HepG2 (cell line): ENCODE data around the gene MS4A1.

Source experiments
- ADNP ChIP-seq: sonication (generic); formaldehyde crosslinking; IDR thresholded peaks from 2 replicates; pipeline ENCODE4 v1.4.0; 2020; ENCODE audit warnings: missing genetic modification reagents
- CHD2 ChIP-seq: IDR thresholded peaks from 2 replicates; pipeline ENCODE4 v1.6.1; 2011; ENCODE audit warnings: low read depth, low read length, improper control_type of control experiment
- IKZF5 ChIP-seq: IDR thresholded peaks from 2 replicates; pipeline ENCODE4 v1.6.1; 2018; ENCODE audit warnings: missing genetic modification reagents, mild to moderate bottlenecking, missing compliant biosample characterization
- KLF9 ChIP-seq: IDR thresholded peaks from 2 replicates; pipeline ENCODE4 v1.6.1; 2016; ENCODE audit warnings: low read depth
- MEIS2 ChIP-seq: sonication (generic); formaldehyde crosslinking; IDR thresholded peaks from 2 replicates; pipeline ENCODE4 v1.9.0; 2021; ENCODE audit warnings: mild to moderate bottlenecking, missing genetic modification reagents
- MYC ChIP-seq: sonication (generic); formaldehyde crosslinking; IDR thresholded peaks from 2 replicates; pipeline ENCODE4 v1.9.0; 2021; ENCODE audit warnings: missing genetic modification reagents, borderline replicate concordance
- POLR2A ChIP-seq, 2 experiments: IDR thresholded peaks; 2 replicates each; pipeline ENCODE4 v1.6.1; 2011; ENCODE audit warnings: low read depth in 2 of 2, low read length in 2 of 2, mild to moderate bottlenecking in 1 of 2, moderate library complexity in 1 of 2; ENCODE audit not compliant: insufficient read depth in 1 of 2
- SATB2 ChIP-seq: sonication (generic); formaldehyde crosslinking; IDR thresholded peaks from 2 replicates; pipeline ENCODE4 v1.5.0; 2020; ENCODE audit warnings: missing genetic modification reagents
- ZBTB46 ChIP-seq: sonication (generic); formaldehyde crosslinking; IDR thresholded peaks from 2 replicates; pipeline ENCODE4 v1.4.0; 2020; ENCODE audit warnings: mild to moderate bottlenecking, missing genetic modification reagents, borderline replicate concordance
- ZBTB7A ChIP-seq: sonication (generic); formaldehyde crosslinking; IDR thresholded peaks from 2 replicates; pipeline ENCODE4 v1.8.0; 2022; ENCODE audit warnings: mild to moderate bottlenecking, missing genetic modification reagents
- ZNF776 ChIP-seq: sonication (generic); formaldehyde crosslinking; IDR thresholded peaks from 2 replicates; pipeline ENCODE4 v1.4.0; 2020; ENCODE audit warnings: mild to moderate bottlenecking, missing genetic modification reagents
- TF ChIP-seq, protein P1 (sequence below), 2 experiments: fragments of 450-650 bp in 1 of 2; sonication (generic) in 1 of 2; formaldehyde crosslinking; IDR thresholded peaks; 2 replicates each; pipeline versions ENCODE4 v1.5.0 to v1.8.0; 2020 to 2022; ENCODE audit warnings: mild to moderate bottlenecking in 1 of 2, missing genetic modification reagents in 1 of 2
- TF ChIP-seq, protein P2 (sequence below): IDR thresholded peaks from 2 replicates; pipeline ENCODE4 v1.6.1; 2016; ENCODE audit warnings: mild to moderate bottlenecking
- TF ChIP-seq, protein P3 (sequence below): sonication (generic); formaldehyde crosslinking; IDR thresholded peaks from 2 replicates; pipeline ENCODE4 v1.4.0; 2020; ENCODE audit warnings: mild to moderate bottlenecking, missing genetic modification reagents

- TF ChIP-seq, protein P1, sequence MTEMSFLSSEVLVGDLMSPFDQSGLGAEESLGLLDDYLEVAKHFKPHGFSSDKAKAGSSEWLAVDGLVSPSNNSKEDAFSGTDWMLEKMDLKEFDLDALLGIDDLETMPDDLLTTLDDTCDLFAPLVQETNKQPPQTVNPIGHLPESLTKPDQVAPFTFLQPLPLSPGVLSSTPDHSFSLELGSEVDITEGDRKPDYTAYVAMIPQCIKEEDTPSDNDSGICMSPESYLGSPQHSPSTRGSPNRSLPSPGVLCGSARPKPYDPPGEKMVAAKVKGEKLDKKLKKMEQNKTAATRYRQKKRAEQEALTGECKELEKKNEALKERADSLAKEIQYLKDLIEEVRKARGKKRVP (CRISPR knock-in tag; IDR thresholded peaks at IDR 0.05) = no peak
- TF ChIP-seq KLF9 (CRISPR knock-in tag) (no peak), SATB2 (CRISPR knock-in tag) (no peak), MEIS2 (CRISPR knock-in tag) (no peak), MYC (CRISPR knock-in tag) (no peak), POLR2A (IDR thresholded peaks at IDR 0.05; ENCODE audit: insufficient read depth in 1 of 2, low read depth in 2 of 2, low read length in 2 of 2) (no peak), IKZF5 (CRISPR knock-in tag) (no peak), ZBTB7A (CRISPR knock-in tag) (no peak), CHD2 (no peak), ADNP (no peak), ZNF776 (no peak), ZBTB46 (CRISPR knock-in tag) (no peak)
- TF ChIP-seq, protein P2, sequence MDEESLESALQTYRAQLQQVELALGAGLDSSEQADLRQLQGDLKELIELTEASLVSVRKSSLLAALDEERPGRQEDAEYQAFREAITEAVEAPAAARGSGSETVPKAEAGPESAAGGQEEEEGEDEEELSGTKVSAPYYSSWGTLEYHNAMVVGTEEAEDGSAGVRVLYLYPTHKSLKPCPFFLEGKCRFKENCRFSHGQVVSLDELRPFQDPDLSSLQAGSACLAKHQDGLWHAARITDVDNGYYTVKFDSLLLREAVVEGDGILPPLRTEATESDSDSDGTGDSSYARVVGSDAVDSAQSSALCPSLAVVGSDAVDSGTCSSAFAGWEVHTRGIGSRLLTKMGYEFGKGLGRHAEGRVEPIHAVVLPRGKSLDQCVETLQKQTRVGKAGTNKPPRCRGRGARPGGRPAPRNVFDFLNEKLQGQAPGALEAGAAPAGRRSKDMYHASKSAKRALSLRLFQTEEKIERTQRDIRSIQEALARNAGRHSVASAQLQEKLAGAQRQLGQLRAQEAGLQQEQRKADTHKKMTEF = no peak
- TF ChIP-seq, protein P3, sequence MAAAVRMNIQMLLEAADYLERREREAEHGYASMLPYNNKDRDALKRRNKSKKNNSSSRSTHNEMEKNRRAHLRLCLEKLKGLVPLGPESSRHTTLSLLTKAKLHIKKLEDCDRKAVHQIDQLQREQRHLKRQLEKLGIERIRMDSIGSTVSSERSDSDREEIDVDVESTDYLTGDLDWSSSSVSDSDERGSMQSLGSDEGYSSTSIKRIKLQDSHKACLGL = no peak
Measured at GRCh38 chr11:60457576-60457975, 1.9 kb downstream of the MS4A1 start.
